Liver (tissue), 9 donors: ENCODE measurements around the gene CDA. TPM values are rescaled to one million over a fixed set of nuclear protein-coding genes. Genes with fewer than 3 reads are reported as not detected.

Experiments
- DNase-seq: peaks from one replicate; pipeline ENCODE4 v3.0.0-alpha.2; 2017; ENCODE audit warnings: low spot score
- H3K27ac ChIP-seq, 2 donors: one replicate each; pipeline ENCODE4 v1.7.0; 2013; ENCODE audit warnings: inconsistent platforms in 2 of 2, low read length in 2 of 2, control low read depth in 1 of 2, low read depth in 1 of 2, mild to moderate bottlenecking in 1 of 2
- H3K27me3 ChIP-seq, 4 donors: one replicate each; pipeline versions ENCODE4 v1.6.1 to v1.7.0; 2013; ENCODE audit warnings: low read length in 3 of 4, inconsistent platforms in 1 of 4, mild to moderate bottlenecking in 1 of 4, moderate library complexity in 1 of 4; ENCODE audit not compliant: control insufficient read depth in 4 of 4, insufficient read depth in 4 of 4
- H3K36me3 ChIP-seq, 4 donors: one replicate each; pipeline versions ENCODE4 v1.6.1 to v1.7.0; 2013; ENCODE audit warnings: low read length in 3 of 4, mild to moderate bottlenecking in 3 of 4, low read depth in 1 of 4, moderate library complexity in 1 of 4; ENCODE audit not compliant: control insufficient read depth in 4 of 4, insufficient read depth in 3 of 4
- H3K4me1 ChIP-seq, 4 donors: one replicate each; pipeline versions ENCODE4 v1.6.1 to v1.7.0; 2013; ENCODE audit warnings: low read length in 3 of 4, mild to moderate bottlenecking in 3 of 4, moderate library complexity in 1 of 4; ENCODE audit not compliant: control insufficient read depth in 4 of 4, insufficient read depth in 4 of 4
- H3K4me3 ChIP-seq, 3 donors: one replicate each; pipeline versions ENCODE4 v1.6.1 to v1.7.0; 2013; ENCODE audit warnings: low read length in 3 of 3, control low read depth in 1 of 3, low read depth in 1 of 3, mild to moderate bottlenecking in 1 of 3
- H3K9ac ChIP-seq, 2 donors: one replicate each; pipeline ENCODE4 v1.7.0; 2013; ENCODE audit warnings: low read length in 2 of 2, mild to moderate bottlenecking in 2 of 2, moderate library complexity in 2 of 2, control low read depth in 1 of 2, low read depth in 1 of 2
- H3K9me3 ChIP-seq, 4 donors: one replicate each; pipeline versions ENCODE4 v1.6.1 to v1.7.0; 2013; ENCODE audit warnings: low read length in 3 of 4; ENCODE audit not compliant: control insufficient read depth in 4 of 4
- EGR1 ChIP-seq, 2 donors: IDR thresholded peaks; 2 replicates each; pipeline ENCODE4 v1.6.1; 2016 to 2018; ENCODE audit warnings: antibody characterized with exemption in 2 of 2, low read depth in 2 of 2
- FOXA1 ChIP-seq: IDR thresholded peaks from 2 replicates; pipeline ENCODE4 v1.6.1; 2016; ENCODE audit warnings: antibody characterized with exemption
- FOXA2 ChIP-seq: IDR thresholded peaks from 2 replicates; pipeline ENCODE4 v1.6.1; 2016; ENCODE audit warnings: antibody characterized with exemption
- GABPA ChIP-seq, 2 donors: IDR thresholded peaks in 1 of 2; conservative IDR thresholded peaks in 1 of 2; 2 replicates each; pipeline ENCODE4 v1.6.1; 2016; ENCODE audit warnings: antibody characterized with exemption in 2 of 2, mild to moderate bottlenecking in 1 of 2, moderate library complexity in 1 of 2
- HNF4A ChIP-seq, 2 donors: conservative IDR thresholded peaks; 2 replicates each; pipeline ENCODE4 v1.6.1; 2016; ENCODE audit warnings: antibody characterized with exemption in 2 of 2, mild to moderate bottlenecking in 2 of 2
- HNF4G ChIP-seq: IDR thresholded peaks from 2 replicates; pipeline ENCODE4 v1.6.1; 2016; ENCODE audit warnings: antibody characterized with exemption
- JUND ChIP-seq, 2 donors: IDR thresholded peaks; 2 replicates each; pipeline ENCODE4 v1.6.1; 2016; ENCODE audit warnings: antibody characterized with exemption in 2 of 2
- NR2F2 ChIP-seq: IDR thresholded peaks from 2 replicates; pipeline ENCODE4 v1.6.1; 2016; ENCODE audit warnings: antibody characterized with exemption
- RAD21 ChIP-seq, 2 donors: IDR thresholded peaks; 2 replicates each; pipeline ENCODE4 v1.6.1; 2016; ENCODE audit warnings: antibody characterized with exemption in 2 of 2, mild to moderate bottlenecking in 2 of 2
- RXRA ChIP-seq, 2 donors: IDR thresholded peaks; 2 replicates each; pipeline ENCODE4 v1.6.1; 2017 to 2018; ENCODE audit warnings: antibody characterized with exemption in 2 of 2, mild to moderate bottlenecking in 1 of 2
- SP1 ChIP-seq: IDR thresholded peaks from 2 replicates; pipeline ENCODE4 v1.6.1; 2018; ENCODE audit warnings: antibody characterized with exemption, mild to moderate bottlenecking
- TAF1 ChIP-seq: conservative IDR thresholded peaks from 2 replicates; pipeline ENCODE4 v1.6.1; 2016; ENCODE audit warnings: antibody characterized with exemption, mild to moderate bottlenecking
- YY1 ChIP-seq: IDR thresholded peaks from 2 replicates; pipeline ENCODE4 v1.6.1; 2016; ENCODE audit warnings: antibody characterized with exemption, mild to moderate bottlenecking
- WGBS: extraction: QIAGEN DNeasy Blood & Tissue Kit; methylation state at CpG from one replicate; pipeline ENCODE4 v1.1.7; 2013; 5-methylcytosine and 5-hydroxymethylcytosine counted together
- polyA plus RNA-seq, 2 donors: library from polyadenylated mRNA; stranded (reverse) in 1 of 2; unstranded in 1 of 2; fragments of 200-250 nt in 1 of 2; fragments of >200 nt in 1 of 2; fragmentation: Nextera tagmentation in 1 of 2; extraction: Ambion mirVana in 1 of 2; gene quantifications; one replicate each; pipeline versions ENCODE4 v1.2.1 to v1.2.3, GENCODE V29; 2013 to 2015
- total RNA-seq, 2 donors: library from RNA; depleted of rRNA; stranded (reverse); fragments of >200 nt; gene quantifications; one replicate each; pipeline ENCODE4 v1.2.3, GENCODE V29; 2014
- TF ChIP-seq, protein P1 (sequence below): fragments of 150-350 bp; IDR thresholded peaks from 2 replicates; pipeline ENCODE4 v1.5.1; 2017; ENCODE audit warnings: improper control_type of control experiment, low read depth, low read length; ENCODE audit not compliant: missing input control
- TF ChIP-seq, protein P2 (sequence below): IDR thresholded peaks from 2 replicates; pipeline ENCODE4 v1.6.1; 2016; ENCODE audit warnings: antibody characterized with exemption, mild to moderate bottlenecking
- TF ChIP-seq, protein P3 (sequence below): IDR thresholded peaks from 2 replicates; pipeline ENCODE4 v1.6.1; 2016; ENCODE audit warnings: antibody characterized with exemption
- TF ChIP-seq, protein P4 (sequence below): IDR thresholded peaks from 2 replicates; pipeline ENCODE4 v1.6.1; 2016; ENCODE audit warnings: antibody characterized with exemption
- TF ChIP-seq, protein P5 (sequence below): IDR thresholded peaks from 2 replicates; pipeline ENCODE4 v1.6.1; 2016; ENCODE audit warnings: antibody characterized with exemption
- donor health status: healthy.
- donor health status: healthy.
- donor health status: healthy.
- donor health status: healthy.
- donor health status: healthy.

CDA gene
- total and polyA plus RNA-seq, 4 donors: 0.42 to 38.9 (median 16.9) TPM

DNA sequence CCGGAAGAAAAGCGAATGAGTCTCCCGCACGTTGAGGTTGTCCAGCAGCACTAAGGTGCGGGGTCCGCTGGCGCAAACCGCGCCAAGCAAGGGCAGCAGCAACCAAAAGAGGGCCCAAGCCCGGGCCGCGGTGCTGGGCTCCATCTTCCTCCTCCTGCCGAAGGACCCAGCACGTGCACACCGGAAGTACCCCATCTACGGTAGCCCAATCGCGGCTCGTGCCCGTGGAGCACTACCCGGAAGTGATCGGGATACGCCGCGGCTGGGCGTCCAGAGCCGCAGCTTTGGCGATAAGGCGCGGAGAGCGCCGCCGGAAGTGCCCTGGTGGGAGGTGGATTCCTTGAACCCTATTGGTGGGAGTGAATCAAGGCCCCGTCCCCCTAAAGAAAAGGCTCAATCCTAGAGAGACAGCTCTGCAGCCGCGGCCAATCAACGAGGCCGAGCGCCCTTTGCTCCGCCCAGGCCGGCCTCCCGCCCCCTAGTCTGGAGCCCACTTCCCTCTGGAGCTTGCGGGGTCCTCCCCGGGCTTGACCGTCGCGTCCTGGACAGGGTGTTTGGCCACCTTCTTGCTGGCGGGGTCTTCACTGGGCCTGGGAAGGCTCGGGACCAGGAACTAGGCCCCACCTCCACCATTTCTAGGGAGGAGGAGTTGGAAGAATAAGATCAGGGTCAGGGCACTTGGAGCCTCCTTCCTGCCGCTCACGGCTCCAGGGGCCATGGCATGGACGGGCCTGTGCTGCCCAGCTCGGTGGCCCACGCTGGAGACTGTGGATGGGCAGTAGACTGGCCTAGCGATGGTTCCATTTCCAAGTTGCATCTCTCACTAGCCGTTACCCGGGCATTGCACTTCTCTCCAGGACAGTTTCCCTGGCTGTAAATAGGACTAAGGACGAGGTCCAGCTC is 72.6 kb downstream of the CDA start, which contains the start of gene DDOST:
Gene DDOST (minus strand): TSS at position 163 of the 903 bp plus-strand sequence. CDS start 19 bp downstream, at position 144.
- H3K4me1 ChIP-seq: peaks cover 0 to 26% (median 20%) of the 10 kb centered on the region in 4 donors
- no peaks in the 10 kb centered on the region for H3K9me3 ChIP-seq
- peak; percentile 91 for DNase-seq
- H3K27ac ChIP-seq: peak within 1 kb of the TSS; percentile 51 to 68
- no peaks in the 10 kb centered on the region for H3K27me3 ChIP-seq
- H3K4me3 ChIP-seq: peak within 1 kb of the TSS; percentile 80 to 95 (median 84)
- under 1% methylated on average over 58 of the region's 58 CpGs for WGBS
- peak; percentile 94 to 99 for TF ChIP-seq GABPA (IDR thresholded peaks at IDR 0.05 in 1 of 2, conservative IDR thresholded peaks at IDR 0.05 in 1 of 2)
- no peak for TF ChIP-seq HNF4G
- TF ChIP-seq, protein P1, sequence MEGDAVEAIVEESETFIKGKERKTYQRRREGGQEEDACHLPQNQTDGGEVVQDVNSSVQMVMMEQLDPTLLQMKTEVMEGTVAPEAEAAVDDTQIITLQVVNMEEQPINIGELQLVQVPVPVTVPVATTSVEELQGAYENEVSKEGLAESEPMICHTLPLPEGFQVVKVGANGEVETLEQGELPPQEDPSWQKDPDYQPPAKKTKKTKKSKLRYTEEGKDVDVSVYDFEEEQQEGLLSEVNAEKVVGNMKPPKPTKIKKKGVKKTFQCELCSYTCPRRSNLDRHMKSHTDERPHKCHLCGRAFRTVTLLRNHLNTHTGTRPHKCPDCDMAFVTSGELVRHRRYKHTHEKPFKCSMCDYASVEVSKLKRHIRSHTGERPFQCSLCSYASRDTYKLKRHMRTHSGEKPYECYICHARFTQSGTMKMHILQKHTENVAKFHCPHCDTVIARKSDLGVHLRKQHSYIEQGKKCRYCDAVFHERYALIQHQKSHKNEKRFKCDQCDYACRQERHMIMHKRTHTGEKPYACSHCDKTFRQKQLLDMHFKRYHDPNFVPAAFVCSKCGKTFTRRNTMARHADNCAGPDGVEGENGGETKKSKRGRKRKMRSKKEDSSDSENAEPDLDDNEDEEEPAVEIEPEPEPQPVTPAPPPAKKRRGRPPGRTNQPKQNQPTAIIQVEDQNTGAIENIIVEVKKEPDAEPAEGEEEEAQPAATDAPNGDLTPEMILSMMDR: peak; percentile 45
- peak; percentile 33 to 85 for TF ChIP-seq EGR1 (IDR thresholded peaks at IDR 0.05; ENCODE audit: low read depth in 2 of 2)
- peak; percentile 85 for TF ChIP-seq SP1
- TF ChIP-seq, protein P2, sequence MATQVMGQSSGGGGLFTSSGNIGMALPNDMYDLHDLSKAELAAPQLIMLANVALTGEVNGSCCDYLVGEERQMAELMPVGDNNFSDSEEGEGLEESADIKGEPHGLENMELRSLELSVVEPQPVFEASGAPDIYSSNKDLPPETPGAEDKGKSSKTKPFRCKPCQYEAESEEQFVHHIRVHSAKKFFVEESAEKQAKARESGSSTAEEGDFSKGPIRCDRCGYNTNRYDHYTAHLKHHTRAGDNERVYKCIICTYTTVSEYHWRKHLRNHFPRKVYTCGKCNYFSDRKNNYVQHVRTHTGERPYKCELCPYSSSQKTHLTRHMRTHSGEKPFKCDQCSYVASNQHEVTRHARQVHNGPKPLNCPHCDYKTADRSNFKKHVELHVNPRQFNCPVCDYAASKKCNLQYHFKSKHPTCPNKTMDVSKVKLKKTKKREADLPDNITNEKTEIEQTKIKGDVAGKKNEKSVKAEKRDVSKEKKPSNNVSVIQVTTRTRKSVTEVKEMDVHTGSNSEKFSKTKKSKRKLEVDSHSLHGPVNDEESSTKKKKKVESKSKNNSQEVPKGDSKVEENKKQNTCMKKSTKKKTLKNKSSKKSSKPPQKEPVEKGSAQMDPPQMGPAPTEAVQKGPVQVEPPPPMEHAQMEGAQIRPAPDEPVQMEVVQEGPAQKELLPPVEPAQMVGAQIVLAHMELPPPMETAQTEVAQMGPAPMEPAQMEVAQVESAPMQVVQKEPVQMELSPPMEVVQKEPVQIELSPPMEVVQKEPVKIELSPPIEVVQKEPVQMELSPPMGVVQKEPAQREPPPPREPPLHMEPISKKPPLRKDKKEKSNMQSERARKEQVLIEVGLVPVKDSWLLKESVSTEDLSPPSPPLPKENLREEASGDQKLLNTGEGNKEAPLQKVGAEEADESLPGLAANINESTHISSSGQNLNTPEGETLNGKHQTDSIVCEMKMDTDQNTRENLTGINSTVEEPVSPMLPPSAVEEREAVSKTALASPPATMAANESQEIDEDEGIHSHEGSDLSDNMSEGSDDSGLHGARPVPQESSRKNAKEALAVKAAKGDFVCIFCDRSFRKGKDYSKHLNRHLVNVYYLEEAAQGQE: peak; percentile 62
- TF ChIP-seq JUND (IDR thresholded peaks at IDR 0.05): peak in 1 of 2 donors; percentile 22
- TF ChIP-seq RAD21 (IDR thresholded peaks at IDR 0.05): peak; percentile 42 to 45
- TF ChIP-seq, protein P3, sequence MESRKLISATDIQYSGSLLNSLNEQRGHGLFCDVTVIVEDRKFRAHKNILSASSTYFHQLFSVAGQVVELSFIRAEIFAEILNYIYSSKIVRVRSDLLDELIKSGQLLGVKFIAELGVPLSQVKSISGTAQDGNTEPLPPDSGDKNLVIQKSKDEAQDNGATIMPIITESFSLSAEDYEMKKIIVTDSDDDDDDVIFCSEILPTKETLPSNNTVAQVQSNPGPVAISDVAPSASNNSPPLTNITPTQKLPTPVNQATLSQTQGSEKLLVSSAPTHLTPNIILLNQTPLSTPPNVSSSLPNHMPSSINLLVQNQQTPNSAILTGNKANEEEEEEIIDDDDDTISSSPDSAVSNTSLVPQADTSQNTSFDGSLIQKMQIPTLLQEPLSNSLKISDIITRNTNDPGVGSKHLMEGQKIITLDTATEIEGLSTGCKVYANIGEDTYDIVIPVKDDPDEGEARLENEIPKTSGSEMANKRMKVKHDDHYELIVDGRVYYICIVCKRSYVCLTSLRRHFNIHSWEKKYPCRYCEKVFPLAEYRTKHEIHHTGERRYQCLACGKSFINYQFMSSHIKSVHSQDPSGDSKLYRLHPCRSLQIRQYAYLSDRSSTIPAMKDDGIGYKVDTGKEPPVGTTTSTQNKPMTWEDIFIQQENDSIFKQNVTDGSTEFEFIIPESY: no peak
- peak; percentile 15 for TF ChIP-seq TAF1
- TF ChIP-seq, protein P4, sequence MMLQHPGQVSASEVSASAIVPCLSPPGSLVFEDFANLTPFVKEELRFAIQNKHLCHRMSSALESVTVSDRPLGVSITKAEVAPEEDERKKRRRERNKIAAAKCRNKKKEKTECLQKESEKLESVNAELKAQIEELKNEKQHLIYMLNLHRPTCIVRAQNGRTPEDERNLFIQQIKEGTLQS: no peak
- TF ChIP-seq HNF4A (conservative IDR thresholded peaks at IDR 0.05): peak in 1 of 2 donors; percentile 30
- TF ChIP-seq YY1: peak; percentile 67
- TF ChIP-seq FOXA1: no peak
- peak in 1 of 2 donors; percentile 51 for TF ChIP-seq RXRA (IDR thresholded peaks at IDR 0.05)
- TF ChIP-seq FOXA2: no peak
- TF ChIP-seq, protein P5, sequence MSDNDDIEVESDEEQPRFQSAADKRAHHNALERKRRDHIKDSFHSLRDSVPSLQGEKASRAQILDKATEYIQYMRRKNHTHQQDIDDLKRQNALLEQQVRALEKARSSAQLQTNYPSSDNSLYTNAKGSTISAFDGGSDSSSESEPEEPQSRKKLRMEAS: peak; percentile 89
- peak; percentile 53 for TF ChIP-seq NR2F2
- H3K9ac ChIP-seq: peak within 1 kb of the TSS; percentile 75 to 96
- peaks cover 6 to 18% (median 13%) of the 10 kb centered on the region in 4 donors for H3K36me3 ChIP-seq
